ENCODE data around the gene SFRP5.

DNA sequence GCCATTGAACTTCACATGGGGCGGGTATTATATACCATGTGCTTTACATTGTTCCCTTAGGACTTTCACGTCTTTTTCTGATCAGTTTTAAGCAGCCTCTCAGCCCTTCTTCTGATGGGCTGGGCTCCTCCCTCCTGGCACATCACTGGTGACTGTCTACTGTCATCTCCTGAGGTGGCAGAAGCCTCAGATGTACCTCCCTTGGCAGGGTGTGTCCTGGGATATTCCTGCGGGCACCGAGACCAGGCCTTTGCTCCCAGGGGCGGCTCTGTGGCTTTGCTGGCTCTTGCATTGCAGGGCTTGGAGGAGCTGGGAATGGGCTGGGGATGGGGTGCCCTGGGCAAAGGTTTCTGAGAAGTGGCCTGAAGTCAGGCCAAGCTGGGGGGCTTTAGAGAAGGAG is 43.2 kb upstream of the SFRP5 start:
- TF ChIP-seq POLR2A (IDR thresholded peaks at IDR 0.05) (no peak), EP300 (IDR thresholded peaks at IDR 0.05) (no peak), CTCF (IDR thresholded peaks at IDR 0.05) (no peak)

Measured in ovary (tissue), 3 donors.